Fibroblast of upper back skin (primary cell): Measurements from ENCODE around the gene ASCC3.

Experiments used
- DNase-seq: peaks from one replicate; pipeline ENCODE4 v3.0.0-alpha.2; 2013

Gene ASCC3

DNA sequence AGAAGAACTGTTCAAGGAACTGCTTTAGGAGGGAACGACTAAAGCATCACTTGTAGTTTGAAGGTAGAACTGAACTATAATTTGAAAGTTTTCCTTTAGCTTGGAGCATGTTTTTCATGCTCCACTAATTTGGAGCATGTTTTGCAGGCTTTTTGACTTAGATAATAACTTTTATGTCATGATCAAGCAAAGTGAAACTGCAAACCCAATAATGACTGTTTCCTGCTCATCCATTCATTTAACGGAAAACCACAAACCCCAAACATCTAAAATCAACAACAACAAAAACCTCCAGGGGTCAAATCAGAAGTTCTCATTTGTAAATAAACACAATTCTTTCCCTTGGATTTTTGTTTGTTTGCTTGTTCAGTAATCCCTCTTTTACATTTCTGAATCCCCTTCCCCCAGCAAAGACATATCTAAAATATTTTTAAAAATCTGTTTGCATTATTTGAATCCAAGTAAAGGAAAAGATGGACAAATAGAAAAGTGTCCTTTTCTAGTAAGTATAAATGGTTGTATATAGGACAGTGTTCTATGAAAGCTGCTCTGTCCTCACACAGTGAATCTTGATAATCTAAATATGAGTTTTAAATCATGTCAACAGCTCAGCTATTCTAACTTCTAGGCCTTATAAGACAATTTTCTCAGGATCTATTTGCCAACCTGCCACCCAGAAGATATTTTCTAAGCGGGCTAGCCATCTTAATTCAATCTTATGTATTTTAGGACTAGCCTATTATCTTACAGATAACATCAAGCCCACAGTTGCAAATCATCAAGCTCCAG is 419.0 kb downstream of the ASCC3 start:
- no peak for DNase-seq

DNA sequence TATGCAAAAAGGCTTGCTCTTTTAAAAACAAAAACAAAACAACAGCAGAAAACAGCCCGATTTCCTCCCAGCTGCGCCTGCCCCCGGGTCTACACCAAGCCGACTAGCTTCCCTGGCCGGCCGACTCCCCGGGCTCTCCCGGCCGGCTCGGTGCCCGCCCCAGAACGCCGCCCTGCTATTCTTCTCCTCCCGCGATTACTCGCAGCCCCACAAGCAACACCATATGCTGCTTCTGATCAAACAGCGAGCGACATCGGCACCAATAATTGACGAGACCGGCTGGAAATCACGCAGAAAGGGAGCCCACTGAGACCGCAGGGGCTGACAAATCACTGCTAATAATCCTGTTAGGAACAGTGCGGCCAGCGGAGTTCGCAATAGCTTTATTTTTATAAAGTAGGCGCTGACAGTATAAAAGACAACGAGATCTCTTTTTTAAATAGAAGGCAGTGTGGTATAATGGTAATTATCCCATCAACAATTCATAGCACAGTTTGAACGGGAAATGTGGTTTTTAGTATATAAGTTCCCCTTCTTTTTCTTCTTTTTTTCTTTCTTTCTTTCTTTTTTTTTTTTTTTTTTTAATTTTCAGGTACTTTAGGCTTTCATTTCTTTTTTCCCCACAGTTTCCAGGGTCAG is 419.7 kb downstream of the ASCC3 start:
- DNase-seq: peak; percentile 72

DNA sequence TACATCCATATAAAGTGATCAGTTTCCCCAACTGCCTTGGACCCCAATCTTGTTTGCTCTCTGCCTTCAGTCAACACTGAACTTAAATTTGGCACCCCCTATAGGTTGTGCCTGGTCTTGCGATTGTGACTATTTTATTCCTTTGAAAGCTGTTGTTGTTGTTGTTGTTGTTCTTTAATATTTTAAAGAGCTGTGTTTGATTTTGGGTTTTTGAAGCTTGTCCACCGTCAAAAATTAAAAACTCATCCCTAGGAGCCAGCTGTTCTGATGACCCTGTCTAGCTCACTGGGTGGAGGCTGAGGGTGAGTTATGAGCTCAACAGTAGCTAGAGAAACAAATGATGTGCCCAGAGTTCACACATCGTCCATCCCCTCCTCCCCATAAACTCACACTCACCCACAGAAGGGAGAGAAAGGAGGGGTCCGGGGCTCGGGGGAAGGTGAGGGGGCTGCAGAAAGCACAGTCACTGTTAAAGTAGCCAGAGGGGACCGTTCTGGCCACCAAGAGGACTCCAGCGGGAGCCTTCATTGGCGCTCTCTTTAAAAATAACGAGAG is 420.4 kb downstream of the ASCC3 start:
- no peak for DNase-seq

DNA sequence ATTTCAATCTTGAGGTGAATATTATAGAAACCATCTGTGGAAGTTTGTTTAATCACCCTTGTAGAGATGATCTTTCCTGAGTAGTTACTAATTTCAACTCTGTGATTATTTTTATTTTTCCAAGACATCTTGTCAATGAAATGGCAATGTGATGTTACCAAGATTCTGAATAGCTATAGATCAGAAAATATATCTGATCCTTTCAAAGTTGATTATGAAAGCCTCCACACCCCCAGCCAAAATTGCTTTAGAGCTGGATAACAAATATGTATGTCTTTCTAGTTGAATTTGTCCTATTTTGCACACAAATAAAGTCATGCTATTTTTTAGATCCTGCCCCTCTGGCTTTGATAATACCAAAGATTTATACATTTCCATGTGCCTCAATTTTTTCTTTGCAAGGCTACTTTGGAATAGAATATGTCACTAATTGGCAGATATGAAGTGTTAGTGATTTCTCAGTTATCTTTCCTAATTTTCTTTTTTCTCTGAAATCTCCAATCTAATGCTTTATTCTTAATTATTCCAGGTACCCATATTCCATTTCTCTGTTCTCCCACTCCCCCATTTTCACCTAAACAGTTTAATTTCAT is 421.4 kb downstream of the ASCC3 start:
- DNase-seq: no peak

DNA sequence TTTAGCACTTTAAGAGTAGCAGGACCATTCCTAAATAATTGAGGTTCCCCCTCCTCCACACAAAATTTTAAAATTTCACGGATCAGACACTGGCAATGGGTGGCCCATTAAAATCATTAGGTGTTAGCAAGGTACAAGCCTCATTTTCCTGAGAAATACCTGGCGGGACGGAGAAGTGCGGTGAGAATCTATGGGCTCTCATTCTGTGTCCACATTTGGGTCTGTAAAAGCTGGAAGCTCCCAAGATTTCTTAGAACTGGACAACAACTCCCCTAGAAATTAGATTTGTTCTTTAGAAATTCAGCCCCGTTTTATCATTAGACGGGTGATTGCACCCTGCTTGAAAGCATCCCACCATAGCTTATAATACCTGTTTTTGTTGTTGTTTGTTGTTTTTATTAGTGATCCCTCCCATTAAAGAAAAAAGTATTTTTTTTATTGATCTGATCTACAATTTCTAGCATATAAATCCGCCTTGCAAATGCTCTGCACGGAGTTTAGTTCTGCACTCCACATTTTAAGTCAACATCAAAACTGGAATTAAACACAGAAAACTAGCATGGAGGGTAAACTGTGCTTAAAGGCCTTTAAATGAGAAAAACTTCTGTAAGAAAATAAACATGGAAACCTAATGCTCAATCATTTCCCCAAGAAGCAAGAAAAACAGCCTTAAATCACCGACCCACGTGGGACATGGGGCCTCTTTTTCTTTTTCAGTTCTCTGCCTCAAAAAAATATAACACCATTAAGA is 422.1 kb downstream of the ASCC3 start:
- DNase-seq: no peak
